Mesenchymal stem cell (in vitro differentiated cells and primary cell): ENCODE results near the gene SLC12A6.

Experiments used
- DNase-seq: peaks from one replicate; pipeline ENCODE4 v3.0.0-alpha.2; 2013
- H2AFZ ChIP-seq: one replicate; pipeline ENCODE4 v1.6.1; 2013; ENCODE audit warnings: low read depth, mild to moderate bottlenecking, control low read depth, inconsistent platforms, low read length, moderate library complexity
- H2AK5ac ChIP-seq: 2 replicates; pipeline ENCODE4 v1.6.1; 2013; ENCODE audit warnings: low read length, moderate library complexity, mild to moderate bottlenecking, inconsistent platforms; ENCODE audit not compliant: severe bottlenecking
- H2BK120ac ChIP-seq: one replicate; pipeline ENCODE4 v1.6.1; 2013; ENCODE audit warnings: low read depth, mild to moderate bottlenecking, inconsistent platforms, low read length, moderate library complexity
- H2BK12ac ChIP-seq, 2 experiments: one replicate each; pipeline ENCODE4 v1.6.1; 2013; ENCODE audit warnings: inconsistent platforms in 2 of 2, low read length in 2 of 2, mild to moderate bottlenecking in 2 of 2, moderate library complexity in 2 of 2, control low read depth in 1 of 2
- H2BK15ac ChIP-seq: one replicate; pipeline ENCODE4 v1.6.1; 2013; ENCODE audit warnings: mild to moderate bottlenecking, low read depth, inconsistent platforms; ENCODE audit not compliant: poor library complexity, severe bottlenecking
- H2BK5ac ChIP-seq: 2 replicates; pipeline ENCODE4 v1.6.1; 2013; ENCODE audit warnings: low read depth, mild to moderate bottlenecking, low read length, control low read depth, inconsistent platforms; ENCODE audit not compliant: poor library complexity, severe bottlenecking
- H3K14ac ChIP-seq, 2 experiments: one replicate each; pipeline ENCODE4 v1.6.1; 2013; ENCODE audit warnings: inconsistent platforms in 2 of 2, low read length in 2 of 2, control low read depth in 1 of 2, mild to moderate bottlenecking in 1 of 2, moderate library complexity in 1 of 2
- H3K18ac ChIP-seq, 2 experiments: one replicate each; pipeline ENCODE4 v1.6.1; 2013; ENCODE audit warnings: inconsistent platforms in 2 of 2, low read length in 2 of 2, control low read depth in 1 of 2, low read depth in 1 of 2, mild to moderate bottlenecking in 1 of 2
- H3K23ac ChIP-seq, 2 experiments: one replicate each; pipeline ENCODE4 v1.6.1; 2013; ENCODE audit warnings: inconsistent platforms in 2 of 2, low read length in 2 of 2, mild to moderate bottlenecking in 2 of 2, moderate library complexity in 2 of 2, control low read depth in 1 of 2
- H3K27ac ChIP-seq: 2 replicates; pipeline ENCODE4 v1.5.1; 2013; ENCODE audit warnings: mild to moderate bottlenecking, moderate library complexity, low read length, control low read depth, inconsistent platforms; ENCODE audit not compliant: poor library complexity, severe bottlenecking
- H3K27me3 ChIP-seq, 2 experiments: 2 replicates each; pipeline versions ENCODE4 v1.6.1 to v1.7.0; 2013; ENCODE audit warnings: low read length in 2 of 2, mild to moderate bottlenecking in 2 of 2, moderate library complexity in 2 of 2, control low read depth in 1 of 2, inconsistent platforms in 1 of 2; ENCODE audit not compliant: control insufficient read depth in 1 of 2, insufficient read depth in 1 of 2
- H3K36me3 ChIP-seq, 2 experiments: 2 replicates each; pipeline versions ENCODE4 v1.6.1 to v1.7.0; 2013; ENCODE audit warnings: low read length in 2 of 2, control low read depth in 1 of 2, inconsistent platforms in 1 of 2, low read depth in 1 of 2, mild to moderate bottlenecking in 1 of 2; ENCODE audit not compliant: insufficient read depth in 2 of 2, control insufficient read depth in 1 of 2
- H3K4ac ChIP-seq, 2 experiments: one replicate each; pipeline ENCODE4 v1.6.1; 2013; ENCODE audit warnings: inconsistent platforms in 2 of 2, low read length in 2 of 2, mild to moderate bottlenecking in 2 of 2, moderate library complexity in 2 of 2, control low read depth in 1 of 2, low read depth in 1 of 2
- H3K4me1 ChIP-seq: 2 replicates; pipeline ENCODE4 v1.6.1; 2013; ENCODE audit warnings: low read depth, low read length, control low read depth; ENCODE audit not compliant: control insufficient read depth, insufficient read depth
- H3K4me2 ChIP-seq: 2 replicates; pipeline ENCODE4 v1.6.1; 2013; ENCODE audit warnings: low read length, mild to moderate bottlenecking, inconsistent platforms; ENCODE audit not compliant: poor library complexity, severe bottlenecking
- H3K4me3 ChIP-seq, 2 experiments: 2 replicates each; pipeline versions ENCODE4 v1.5.1 to v1.7.0; 2013; ENCODE audit warnings: low read length in 2 of 2, mild to moderate bottlenecking in 2 of 2, control low read depth in 1 of 2, low read depth in 1 of 2; ENCODE audit not compliant: insufficient read depth in 1 of 2
- H3K79me1 ChIP-seq: replicated peaks from 2 replicates; pipeline ENCODE4 v1.6.1; 2013; ENCODE audit warnings: mild to moderate bottlenecking, control low read depth, low read length, inconsistent platforms; ENCODE audit not compliant: poor library complexity, severe bottlenecking
- H3K9ac ChIP-seq: 2 replicates; pipeline ENCODE4 v1.7.0; 2013; ENCODE audit warnings: mild to moderate bottlenecking, low read length, moderate library complexity
- H3K9me3 ChIP-seq: 2 replicates; pipeline ENCODE4 v1.7.0; 2013; ENCODE audit warnings: mild to moderate bottlenecking, low read length; ENCODE audit not compliant: control insufficient read depth
- H4K8ac ChIP-seq: one replicate; pipeline ENCODE4 v1.6.1; 2013; ENCODE audit warnings: inconsistent platforms, mild to moderate bottlenecking, low read length, moderate library complexity
- H4K91ac ChIP-seq: one replicate; pipeline ENCODE4 v1.6.1; 2013; ENCODE audit warnings: mild to moderate bottlenecking, low read length, inconsistent platforms
- WGBS: methylation state at CpG from one replicate; pipeline ENCODE4 v1.1.7; 2013; ENCODE audit warnings: mixed read lengths; 5-methylcytosine and 5-hydroxymethylcytosine counted together

The SLC12A6 gene

DNA sequence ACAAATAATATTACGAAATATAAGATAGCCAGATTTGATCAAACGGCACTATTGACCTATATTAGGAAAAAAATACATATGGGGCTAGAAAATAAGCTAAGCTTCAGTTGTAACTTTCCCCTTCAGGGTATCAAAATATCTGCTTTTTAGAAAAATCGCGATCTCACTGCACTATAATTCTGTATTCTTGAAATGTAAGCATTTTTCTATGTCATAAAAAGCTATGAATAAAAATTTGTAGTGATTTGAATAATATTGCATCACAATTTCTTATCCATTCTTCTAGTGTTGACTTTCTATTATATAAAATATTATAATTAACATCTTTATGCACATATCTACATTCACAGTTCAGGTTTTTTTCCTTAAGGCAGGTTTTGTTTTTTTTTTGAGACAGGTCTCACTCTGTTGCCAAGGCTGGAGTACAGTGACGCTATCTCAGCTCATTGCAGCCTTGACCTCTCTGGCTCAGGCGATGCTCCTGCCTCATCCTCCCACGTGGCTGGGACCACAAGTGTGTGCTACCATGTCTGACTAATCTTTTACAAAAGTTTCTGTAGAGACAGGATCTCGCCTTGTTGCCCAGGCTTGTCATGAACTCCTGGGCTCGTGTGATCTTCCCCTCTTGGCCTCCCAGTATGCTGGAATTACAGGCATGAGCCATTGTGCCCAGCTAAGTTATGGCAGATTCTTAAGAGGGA, 91.2 kb downstream of the SLC12A6 start:
- H3K4me2 ChIP-seq = no peak overlapping the region
- 77% methylated on average over 7 of the region's 9 CpGs for WGBS
- H4K8ac ChIP-seq = no peak overlapping the region
- H3K27ac ChIP-seq = no peak overlapping the region
- H3K4ac ChIP-seq = no peak overlapping the region
- no peak overlapping the region for H2AK5ac ChIP-seq
- H2BK15ac ChIP-seq = no peak overlapping the region
- H3K9me3 ChIP-seq = no peaks in the 10 kb centered on the region
- peaks cover 3 to 72% of the 10 kb centered on the region in 2 experiments for H3K36me3 ChIP-seq
- no peak overlapping the region for H3K4me3 ChIP-seq
- no peak overlapping the region for H3K9ac ChIP-seq
- no peak overlapping the region for H3K23ac ChIP-seq
- H3K4me1 ChIP-seq = no peaks in the 10 kb centered on the region
- H3K27me3 ChIP-seq = no peaks in the 10 kb centered on the region
- no peak overlapping the region for H2BK12ac ChIP-seq
- H2AFZ ChIP-seq = no peak overlapping the region
- no peak overlapping the region for H2BK5ac ChIP-seq
- peaks cover 2% of the 10 kb centered on the region for H3K79me1 ChIP-seq
- DNase-seq = no peak
- H3K14ac ChIP-seq = no peak overlapping the region
- H3K18ac ChIP-seq = no peak overlapping the region
- H4K91ac ChIP-seq = no peak overlapping the region
- no peak overlapping the region for H2BK120ac ChIP-seq

DNA sequence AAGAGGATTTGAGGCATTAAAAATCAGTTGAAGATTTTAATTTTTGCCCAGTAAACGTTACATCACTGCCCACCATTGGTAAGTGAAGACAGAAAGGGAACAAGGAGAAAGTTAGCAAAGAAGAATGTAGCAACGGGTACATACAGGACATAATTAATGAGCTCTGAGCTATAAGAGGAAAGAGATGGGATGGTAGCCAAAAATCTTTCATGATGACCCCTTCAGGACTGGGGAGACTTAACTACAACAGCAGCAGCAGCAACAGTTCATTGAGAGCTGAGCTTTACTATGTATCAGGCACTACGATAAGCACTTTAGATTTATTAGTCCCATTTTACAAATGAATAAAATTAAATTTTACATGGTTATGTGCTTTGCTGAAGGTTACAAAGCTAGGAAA, 94.4 kb downstream of the SLC12A6 start:
- Histone ChIP-seq H3K18ac (no peak overlapping the region), H2BK15ac (no peak overlapping the region), H3K23ac (no peak overlapping the region), H3K9ac (no peak overlapping the region), H2AFZ (no peak overlapping the region), H4K8ac (no peak overlapping the region), H3K27ac (no peak overlapping the region), H3K4me2 (no peak overlapping the region), H2BK120ac (no peak overlapping the region), H4K91ac (no peak overlapping the region), H3K9me3 (no peaks in the 10 kb centered on the region), H2AK5ac (no peak overlapping the region), H3K4me3 (no peak overlapping the region), H3K79me1 (peaks cover 2% of the 10 kb centered on the region), H3K36me3 (peaks cover 0 to 54% of the 10 kb centered on the region in 2 experiments), H3K27me3 (no peaks in the 10 kb centered on the region), H3K4ac (no peak overlapping the region), H3K4me1 (peaks cover 3% of the 10 kb centered on the region), H3K14ac (no peak overlapping the region), H2BK5ac (no peak overlapping the region), H2BK12ac (no peak overlapping the region)
- DNase-seq = no peak
- WGBS = 90% methylated on average over 2 of the region's 3 CpGs

DNA sequence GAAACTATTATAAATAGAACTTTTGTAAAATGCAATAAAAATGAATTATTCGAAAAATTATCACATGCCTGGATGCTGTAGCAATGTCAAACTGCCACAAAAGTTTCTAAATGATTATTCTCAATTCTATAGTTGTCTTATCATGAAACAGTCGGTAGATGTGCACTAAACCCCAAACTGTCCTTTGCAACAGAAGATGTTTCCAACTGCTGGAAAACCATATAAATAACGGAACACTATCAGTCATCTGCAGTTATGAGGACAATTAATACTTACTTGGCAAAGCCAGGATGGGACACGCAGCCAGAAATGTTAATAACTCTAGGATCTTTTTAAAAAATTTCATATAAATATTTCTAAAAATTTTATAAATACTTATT, 95.3 kb downstream of the SLC12A6 start:
- Histone ChIP-seq H2AK5ac (no peak overlapping the region), H4K8ac (no peak overlapping the region), H3K9ac (peak overlapping the region; percentile 74), H2BK12ac (no peak overlapping the region), H3K27me3 (no peaks in the 10 kb centered on the region), H3K79me1 (peaks cover 2% of the 10 kb centered on the region), H2BK120ac (no peak overlapping the region), H3K4me2 (no peak overlapping the region), H2BK15ac (no peak overlapping the region), H3K36me3 (peaks cover 0 to 54% of the 10 kb centered on the region in 2 experiments), H3K4me1 (peaks cover 3% of the 10 kb centered on the region), H3K23ac (no peak overlapping the region), H3K27ac (no peak overlapping the region), H3K18ac (no peak overlapping the region), H2BK5ac (no peak overlapping the region), H3K4ac (no peak overlapping the region), H2AFZ (no peak overlapping the region), H3K4me3 (no peak overlapping the region), H3K9me3 (no peaks in the 10 kb centered on the region), H4K91ac (no peak overlapping the region), H3K14ac (no peak overlapping the region)
- no peak for DNase-seq
- 90% methylated on average over 3 of the region's 4 CpGs for WGBS

GRCh38 chr15:34241376-34242330, 95.9 kb downstream of the SLC12A6 start:
- no peak overlapping the region for H2AK5ac ChIP-seq
- peak overlapping the region; percentile 74 for H3K9ac ChIP-seq
- no peak overlapping the region for H4K91ac ChIP-seq
- no peaks in the 10 kb centered on the region for H3K27me3 ChIP-seq
- no peak overlapping the region for H2BK120ac ChIP-seq
- WGBS = no CpG with 5 or more reads among the region's 1 CpG
- H3K4me2 ChIP-seq = no peak overlapping the region
- H3K4me1 ChIP-seq = peaks cover 3% of the 10 kb centered on the region
- H4K8ac ChIP-seq = no peak overlapping the region
- no peak overlapping the region for H2BK12ac ChIP-seq
- H2BK5ac ChIP-seq = no peak overlapping the region
- H3K36me3 ChIP-seq = peaks cover 0 to 57% of the 10 kb centered on the region in 2 experiments
- H3K9me3 ChIP-seq = no peaks in the 10 kb centered on the region
- H3K23ac ChIP-seq = no peak overlapping the region
- no peak overlapping the region for H2AFZ ChIP-seq
- H2BK15ac ChIP-seq = no peak overlapping the region
- no peak overlapping the region for H3K4ac ChIP-seq
- peaks cover 2% of the 10 kb centered on the region for H3K79me1 ChIP-seq
- H3K4me3 ChIP-seq = no peak overlapping the region
- no peak overlapping the region for H3K14ac ChIP-seq
- H3K27ac ChIP-seq = no peak overlapping the region
- H3K18ac ChIP-seq = no peak overlapping the region
- peak; percentile 55 for DNase-seq
